Measurements from ENCODE around the gene SLC22A23. TPM values are rescaled to one million over a fixed set of nuclear protein-coding genes. Genes with fewer than 3 reads are reported as not detected.

SLC22A23 gene
- total RNA-seq, 1 donor from 2014 or later, result 14.6 TPM

- peaks cover 19% of the 10 kb centered on the region for H3K9me3 Mint-ChIP-seq
- TF ChIP-seq CTCF (conservative IDR thresholded peaks at IDR 0.05), result no peak
- no peak overlapping the region for H3K27ac Mint-ChIP-seq (ENCODE audit: unreplicated experiment)
- no peak overlapping the region for H3K4me3 Mint-ChIP-seq
- H3K36me3 Mint-ChIP-seq (ENCODE audit: low read depth), result peaks cover 17% of the 10 kb centered on the region
- DNase-seq (ENCODE audit: low read depth, low spot score), result no peak
- H3K4me1 Mint-ChIP-seq, result no peaks in the 10 kb centered on the region
- no peaks in the 10 kb centered on the region for H3K27me3 Mint-ChIP-seq (ENCODE audit: low read depth)
These were observed 155.3 kb downstream of the SLC22A23 start for GRCh38 chr6:3301506-3301905.

GRCh38 chr6:3299221-3299620 lies 157.6 kb downstream of the SLC22A23 start:
- H3K36me3 Mint-ChIP-seq (ENCODE audit: low read depth), result peaks cover 11% of the 10 kb centered on the region
- H3K9me3 Mint-ChIP-seq, result peaks cover 13% of the 10 kb centered on the region
- peaks cover 2% of the 10 kb centered on the region for H3K27me3 Mint-ChIP-seq (ENCODE audit: low read depth)
- no peak for TF ChIP-seq CTCF (conservative IDR thresholded peaks at IDR 0.05)
- DNase-seq (ENCODE audit: low read depth, low spot score), result no peak
- no peak overlapping the region for H3K4me3 Mint-ChIP-seq
- no peak overlapping the region for H3K27ac Mint-ChIP-seq (ENCODE audit: unreplicated experiment)
- peaks cover 14% of the 10 kb centered on the region for H3K4me1 Mint-ChIP-seq

- TF ChIP-seq CTCF (conservative IDR thresholded peaks at IDR 0.05), result no peak
- no peak overlapping the region for H3K4me3 Mint-ChIP-seq
- H3K27ac Mint-ChIP-seq (ENCODE audit: unreplicated experiment), result no peak overlapping the region
- peaks cover 2% of the 10 kb centered on the region for H3K27me3 Mint-ChIP-seq (ENCODE audit: low read depth)
- DNase-seq (ENCODE audit: low read depth, low spot score), result no peak
- peaks cover 9% of the 10 kb centered on the region for H3K9me3 Mint-ChIP-seq
- peaks cover 11% of the 10 kb centered on the region for H3K36me3 Mint-ChIP-seq (ENCODE audit: low read depth)
- peaks cover 17% of the 10 kb centered on the region for H3K4me1 Mint-ChIP-seq
These were observed 158.9 kb downstream of the SLC22A23 start for GRCh38 chr6:3297909-3298308.

GRCh38 chr6:3297006-3297405 lies 159.8 kb downstream of the SLC22A23 start:
- no peak overlapping the region for H3K27ac Mint-ChIP-seq (ENCODE audit: unreplicated experiment)
- H3K27me3 Mint-ChIP-seq (ENCODE audit: low read depth), result peaks cover 2% of the 10 kb centered on the region
- H3K9me3 Mint-ChIP-seq, result peaks cover 3% of the 10 kb centered on the region
- H3K4me3 Mint-ChIP-seq, result no peak overlapping the region
- peaks cover 19% of the 10 kb centered on the region for H3K4me1 Mint-ChIP-seq
- no peak for TF ChIP-seq CTCF (conservative IDR thresholded peaks at IDR 0.05)
- DNase-seq (ENCODE audit: low read depth, low spot score), result no peak
- H3K36me3 Mint-ChIP-seq (ENCODE audit: low read depth), result peaks cover 8% of the 10 kb centered on the region

- DNase-seq (ENCODE audit: low read depth, low spot score), result no peak
- peaks cover 2% of the 10 kb centered on the region for H3K27me3 Mint-ChIP-seq (ENCODE audit: low read depth)
- no peak overlapping the region for H3K4me3 Mint-ChIP-seq
- H3K9me3 Mint-ChIP-seq, result peaks cover 1% of the 10 kb centered on the region
- TF ChIP-seq CTCF (conservative IDR thresholded peaks at IDR 0.05), result no peak
- H3K4me1 Mint-ChIP-seq, result peaks cover 19% of the 10 kb centered on the region
- no peak overlapping the region for H3K27ac Mint-ChIP-seq (ENCODE audit: unreplicated experiment)
- peaks cover 6% of the 10 kb centered on the region for H3K36me3 Mint-ChIP-seq (ENCODE audit: low read depth)
These were observed 160.3 kb downstream of the SLC22A23 start for GRCh38 chr6:3296537-3296936.

- H3K27ac Mint-ChIP-seq (ENCODE audit: unreplicated experiment), result no peak overlapping the region
- no peak overlapping the region for H3K4me3 Mint-ChIP-seq
- H3K4me1 Mint-ChIP-seq, result peaks cover 19% of the 10 kb centered on the region
- peaks cover 5% of the 10 kb centered on the region for H3K36me3 Mint-ChIP-seq (ENCODE audit: low read depth)
- H3K27me3 Mint-ChIP-seq (ENCODE audit: low read depth), result peaks cover 2% of the 10 kb centered on the region
- H3K9me3 Mint-ChIP-seq, result no peaks in the 10 kb centered on the region
- TF ChIP-seq CTCF (conservative IDR thresholded peaks at IDR 0.05), result no peak
- no peak for DNase-seq (ENCODE audit: low read depth, low spot score)
These were observed 160.8 kb downstream of the SLC22A23 start for GRCh38 chr6:3296078-3296477.
